SK-N-SH treated with all-trans-retinoic acid at 6 μM for 48 hours (cell line): ENCODE data around the gene S100PBP.
"Not testable (repeated sequence)": the region's sequence is repeated elsewhere in the genome, so short reads cannot be mapped to it uniquely, and the experiment has no call there.

Source experiments
- ATAC-seq: fragments of 200-7000 bp; cut with Tn5 transposase; 3 replicates; pipeline ENCODE4 v1.9.1; 2020; ENCODE audit warnings: mild to moderate bottlenecking, moderate library complexity
- BACH2 ChIP-seq: fragments of 250-450 bp; sonication (Bioruptor Pico); IDR thresholded peaks from 2 replicates; pipeline ENCODE4 v1.9.0; 2021; ENCODE audit warnings: mild to moderate bottlenecking, borderline replicate concordance
- CREB5 ChIP-seq: fragments of 250-450 bp; sonication (Bioruptor Pico); IDR thresholded peaks from 2 replicates; pipeline ENCODE4 v1.5.1; 2020; ENCODE audit warnings: low read depth, mild to moderate bottlenecking, moderate library complexity
- CSDC2 ChIP-seq: fragments of 250-450 bp; sonication (Bioruptor Pico); IDR thresholded peaks from 2 replicates; pipeline ENCODE4 v1.5.0; 2020; ENCODE audit warnings: mild to moderate bottlenecking, moderate library complexity
- CSRNP3 ChIP-seq: fragments of 250-450 bp; sonication (Bioruptor Pico); IDR thresholded peaks from 2 replicates; pipeline ENCODE4 v1.5.1; 2021; ENCODE audit warnings: mild to moderate bottlenecking, moderate library complexity
- ESRRG ChIP-seq: fragments of 250-450 bp; sonication (Bioruptor Pico); IDR thresholded peaks from 2 replicates; pipeline ENCODE4 v1.6.1; 2021; ENCODE audit warnings: mild to moderate bottlenecking
- GLIS3 ChIP-seq: fragments of 250-450 bp; sonication (Bioruptor Pico); IDR thresholded peaks from 2 replicates; pipeline ENCODE4 v1.5.0; 2020; ENCODE audit warnings: mild to moderate bottlenecking, moderate library complexity
- ISL1 ChIP-seq: fragments of 250-450 bp; sonication (Bioruptor Pico); IDR thresholded peaks from 2 replicates; pipeline ENCODE4 v2.1.2; 2022; ENCODE audit warnings: mild to moderate bottlenecking, moderate library complexity
- OSR1 ChIP-seq: fragments of 250-450 bp; sonication (Bioruptor Pico); IDR thresholded peaks from 2 replicates; pipeline ENCODE4 v1.8.0; 2022; ENCODE audit warnings: moderate library complexity, mild to moderate bottlenecking, inconsistent platforms
- PATZ1 ChIP-seq: fragments of 250-450 bp; sonication (Bioruptor Pico); IDR thresholded peaks from 2 replicates; pipeline ENCODE4 v1.8.0; 2020; ENCODE audit warnings: mild to moderate bottlenecking, moderate library complexity, borderline replicate concordance
- POU6F1 ChIP-seq: fragments of 250-450 bp; sonication (Bioruptor Pico); IDR thresholded peaks from 2 replicates; pipeline ENCODE4 v1.8.0; 2021; ENCODE audit warnings: low read depth, mild to moderate bottlenecking, moderate library complexity, borderline replicate concordance
- PPARA ChIP-seq: fragments of 250-450 bp; sonication (Bioruptor Pico); IDR thresholded peaks from 2 replicates; pipeline ENCODE4 v1.5.0; 2020; ENCODE audit warnings: mild to moderate bottlenecking, borderline replicate concordance
- RARB ChIP-seq: fragments of 250-450 bp; sonication (Bioruptor Pico); IDR thresholded peaks from 2 replicates; pipeline ENCODE4 v1.8.0; 2021; ENCODE audit warnings: mild to moderate bottlenecking, moderate library complexity
- SNAI2 ChIP-seq: fragments of 250-450 bp; sonication (Bioruptor Pico); IDR thresholded peaks from 2 replicates; pipeline ENCODE4 v1.5.0; 2020; ENCODE audit warnings: mild to moderate bottlenecking, moderate library complexity
- TCF4 ChIP-seq: fragments of 250-450 bp; sonication (Bioruptor Pico); IDR thresholded peaks from 2 replicates; pipeline ENCODE4 v1.8.0; 2021; ENCODE audit warnings: mild to moderate bottlenecking, moderate library complexity, borderline replicate concordance
- TOX ChIP-seq: fragments of 250-450 bp; sonication (Bioruptor Pico); IDR thresholded peaks from 2 replicates; pipeline ENCODE4 v1.8.0; 2021; ENCODE audit warnings: mild to moderate bottlenecking, moderate library complexity, borderline replicate concordance
- TSHZ2 ChIP-seq: fragments of 250-450 bp; sonication (Bioruptor Pico); IDR thresholded peaks from 2 replicates; pipeline ENCODE4 v1.5.0; 2020; ENCODE audit warnings: mild to moderate bottlenecking, moderate library complexity
- ZC3H10 ChIP-seq: fragments of 250-450 bp; sonication (Bioruptor Pico); IDR thresholded peaks from 2 replicates; pipeline ENCODE4 v1.5.1; 2021; ENCODE audit warnings: mild to moderate bottlenecking, moderate library complexity
- ZFP3 ChIP-seq: fragments of 250-450 bp; sonication (Bioruptor Pico); IDR thresholded peaks from 2 replicates; pipeline ENCODE4 v1.5.0; 2020; ENCODE audit warnings: mild to moderate bottlenecking, moderate library complexity
- ZFP30 ChIP-seq: fragments of 450-650 bp; formaldehyde crosslinking; IDR thresholded peaks from 2 replicates; pipeline ENCODE4 v1.5.0; 2022; ENCODE audit warnings: mild to moderate bottlenecking, moderate library complexity
- ZNF565 ChIP-seq: fragments of 450-650 bp; formaldehyde crosslinking; conservative IDR thresholded peaks from 2 replicates; pipeline ENCODE4 v1.5.0; 2020; ENCODE audit warnings: low read depth, mild to moderate bottlenecking, moderate library complexity
- ZNF70 ChIP-seq: fragments of 450-650 bp; formaldehyde crosslinking; IDR thresholded peaks from 2 replicates; pipeline ENCODE4 v1.5.0; 2020; ENCODE audit warnings: mild to moderate bottlenecking, moderate library complexity
- ZNF8 ChIP-seq: fragments of 450-650 bp; formaldehyde crosslinking; IDR thresholded peaks from 2 replicates; pipeline ENCODE4 v1.5.0; 2020; ENCODE audit warnings: mild to moderate bottlenecking, moderate library complexity

The S100PBP gene

GRCh38 chr1:32786856-32787255 is 30.6 kb upstream of the S100PBP start:
- no peak for TF ChIP-seq OSR1 (CRISPR knock-in tag)
- TF ChIP-seq SNAI2 = no peak
- no peak for TF ChIP-seq ZNF8 (CRISPR knock-in tag)
- no peak for TF ChIP-seq ESRRG (CRISPR knock-in tag)
- TF ChIP-seq TSHZ2 (CRISPR knock-in tag) = no peak
- TF ChIP-seq TCF4 (CRISPR knock-in tag) = no peak
- TF ChIP-seq ZFP30 (CRISPR knock-in tag) = no peak
- no peak for TF ChIP-seq CREB5 (CRISPR knock-in tag)
- no peak for TF ChIP-seq POU6F1 (CRISPR knock-in tag)
- no peak for TF ChIP-seq CSRNP3 (CRISPR knock-in tag)
- TF ChIP-seq ZFP3 (CRISPR knock-in tag) = no peak
- no peak for TF ChIP-seq ZC3H10 (CRISPR knock-in tag)
- TF ChIP-seq PPARA = no peak

GRCh38 chr1:32789356-32789755 is 28.1 kb upstream of the S100PBP start:
- ATAC-seq = not testable (repeated sequence)

More at GRCh38 chr1:32786856-32787255, 30.6 kb upstream of the S100PBP start:
- ATAC-seq = peak; percentile 72

GRCh38 chr1:32791881-32792280 is 25.6 kb upstream of the S100PBP start:
- ATAC-seq = peak; percentile 52; the same call in 2 of the 3 replicates
- TF ChIP-seq BACH2 (CRISPR knock-in tag) (no peak), CSDC2 (CRISPR knock-in tag) (no peak), OSR1 (CRISPR knock-in tag) (no peak), ISL1 (CRISPR knock-in tag) (no peak), ZC3H10 (CRISPR knock-in tag) (no peak), SNAI2 (no peak), GLIS3 (CRISPR knock-in tag) (no peak), TSHZ2 (CRISPR knock-in tag) (no peak), RARB (no peak), ZNF70 (CRISPR knock-in tag) (no peak), TOX (CRISPR knock-in tag) (no peak), ZFP30 (CRISPR knock-in tag) (no peak), ESRRG (CRISPR knock-in tag) (no peak), CSRNP3 (CRISPR knock-in tag) (no peak), ZNF8 (CRISPR knock-in tag) (no peak), ZFP3 (CRISPR knock-in tag) (no peak), CREB5 (CRISPR knock-in tag) (no peak), ZNF565 (CRISPR knock-in tag) (no peak), PATZ1 (CRISPR knock-in tag) (no peak)
